GM13976 (cell line): ENCODE data around the gene NRF1.

ENCODE experiments used
- DNase-seq: peaks from one replicate; pipeline ENCODE4 v3.0.0; 2012; ENCODE audit warnings: low spot score
- in situ Hi-C: fragments of 300-500 bp; cut with MboI; formaldehyde crosslinking; loops from one replicate; pipeline ENCODE4 v1.12.0; 2022; ENCODE audit warnings: low sequenced_read_pairs, mixed read lengths, inconsistent platforms; ENCODE audit not compliant: unreplicated experiment
- TF ChIP-seq, protein P1 (sequence below): IDR thresholded peaks from 2 replicates; pipeline ENCODE4 v1.5.1; 2012; ENCODE audit warnings: borderline replicate concordance, mild to moderate bottlenecking; ENCODE audit not compliant: insufficient read depth; ENCODE audit errors: extremely low read depth, missing control alignments, control extremely low read depth

NRF1 gene

GRCh38 chr7:129644634-129645230 lies 33.2 kb downstream of the NRF1 start:
- TF ChIP-seq, protein P1, sequence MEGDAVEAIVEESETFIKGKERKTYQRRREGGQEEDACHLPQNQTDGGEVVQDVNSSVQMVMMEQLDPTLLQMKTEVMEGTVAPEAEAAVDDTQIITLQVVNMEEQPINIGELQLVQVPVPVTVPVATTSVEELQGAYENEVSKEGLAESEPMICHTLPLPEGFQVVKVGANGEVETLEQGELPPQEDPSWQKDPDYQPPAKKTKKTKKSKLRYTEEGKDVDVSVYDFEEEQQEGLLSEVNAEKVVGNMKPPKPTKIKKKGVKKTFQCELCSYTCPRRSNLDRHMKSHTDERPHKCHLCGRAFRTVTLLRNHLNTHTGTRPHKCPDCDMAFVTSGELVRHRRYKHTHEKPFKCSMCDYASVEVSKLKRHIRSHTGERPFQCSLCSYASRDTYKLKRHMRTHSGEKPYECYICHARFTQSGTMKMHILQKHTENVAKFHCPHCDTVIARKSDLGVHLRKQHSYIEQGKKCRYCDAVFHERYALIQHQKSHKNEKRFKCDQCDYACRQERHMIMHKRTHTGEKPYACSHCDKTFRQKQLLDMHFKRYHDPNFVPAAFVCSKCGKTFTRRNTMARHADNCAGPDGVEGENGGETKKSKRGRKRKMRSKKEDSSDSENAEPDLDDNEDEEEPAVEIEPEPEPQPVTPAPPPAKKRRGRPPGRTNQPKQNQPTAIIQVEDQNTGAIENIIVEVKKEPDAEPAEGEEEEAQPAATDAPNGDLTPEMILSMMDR = no peak
- DNase-seq = no peak
- in situ Hi-C loops = no loop called here

DNA sequence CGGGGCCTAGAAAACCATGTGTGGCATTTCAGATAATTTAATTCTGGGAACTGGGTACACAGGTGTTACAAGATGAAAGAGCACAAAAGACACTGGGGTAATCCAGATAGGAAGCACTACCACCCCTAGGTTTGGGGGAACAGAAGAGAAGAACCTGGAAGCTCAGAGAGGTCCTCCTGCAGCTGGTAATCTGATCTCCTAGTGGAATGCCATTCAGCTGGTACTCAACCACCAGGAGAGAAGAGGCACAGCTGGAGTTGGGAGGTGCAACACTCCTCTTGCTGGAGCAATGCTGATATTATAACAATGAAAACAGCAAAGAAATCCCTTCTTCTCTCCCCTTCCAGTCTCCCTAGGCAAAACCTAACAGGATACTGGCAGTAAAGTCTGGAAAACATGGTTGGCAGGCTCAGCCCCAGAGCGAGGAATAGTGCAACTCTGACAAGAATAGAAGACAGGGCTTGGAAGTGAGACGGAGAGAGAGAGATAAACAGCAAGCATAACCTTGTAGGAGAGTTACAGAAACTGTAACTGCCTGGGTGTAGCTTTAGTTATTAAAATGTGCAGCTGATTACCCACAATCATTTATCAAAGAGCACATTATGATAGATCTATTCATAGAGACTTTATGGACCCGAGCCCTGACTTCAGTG lies 35.0 kb downstream of the NRF1 start:
- DNase-seq = no peak
- in situ Hi-C loops = no loop called here
- TF ChIP-seq, protein P1 = no peak

- in situ Hi-C loops = no loop called here
- no peak for DNase-seq
- TF ChIP-seq, protein P1 = no peak
Measured at GRCh38 chr7:129649128-129649690, 37.7 kb downstream of the NRF1 start.

DNA sequence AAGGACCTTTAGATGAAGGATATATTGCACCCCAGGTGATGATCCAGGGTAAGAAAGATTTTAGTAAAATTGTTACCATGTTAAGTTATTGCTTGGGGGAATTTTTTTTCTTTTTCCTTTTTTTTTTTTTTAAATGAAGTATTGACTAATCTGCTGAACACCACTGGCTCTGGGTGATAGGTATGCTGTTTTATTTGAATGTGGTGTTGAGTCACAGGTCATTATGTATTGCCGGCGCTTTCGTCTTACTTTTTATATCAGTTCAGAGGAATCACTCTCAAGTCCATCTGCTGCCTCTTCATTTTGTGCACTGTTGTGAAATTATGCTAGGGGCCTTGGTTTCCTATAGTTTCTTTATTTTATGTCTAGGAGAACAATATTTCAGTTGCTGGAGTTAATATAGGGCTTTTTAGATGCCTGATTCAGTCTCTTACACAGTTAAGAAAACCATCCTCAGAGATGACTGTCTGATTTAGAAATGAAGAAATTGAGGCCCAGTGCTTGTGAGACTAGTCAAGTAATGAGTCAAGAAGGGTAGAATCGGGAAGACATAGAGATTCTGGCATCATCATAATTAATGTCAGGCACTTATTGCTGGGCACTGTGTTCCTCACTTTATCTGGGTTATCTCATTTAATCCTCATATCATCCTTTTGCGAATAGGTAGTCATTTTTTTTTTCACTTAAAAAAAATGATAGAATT lies 38.7 kb downstream of the NRF1 start:
- DNase-seq = no peak
- in situ Hi-C loops = loop anchor here (10.0 kb wide), 1 partner anchor 365 kb away; no protein-coding TSS in a partner anchor
- TF ChIP-seq, protein P1 = no peak

DNA sequence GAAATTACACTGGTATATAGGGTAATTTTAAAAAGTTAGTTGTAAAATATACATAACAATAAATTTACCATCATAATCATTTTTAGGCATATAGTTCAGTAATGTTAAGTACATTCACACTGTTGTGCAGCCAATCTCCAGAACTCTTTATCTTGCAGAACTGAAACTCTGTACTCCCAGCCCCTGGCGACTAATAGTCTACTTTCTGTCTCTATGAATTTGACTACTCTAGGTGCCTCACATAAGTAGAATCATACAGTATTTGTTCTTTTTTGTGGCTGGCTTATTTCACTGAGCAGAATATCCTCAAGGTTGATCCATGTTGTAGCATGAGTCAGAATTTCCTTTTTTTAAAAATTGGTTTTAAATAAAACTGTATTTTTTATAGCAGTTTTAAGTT lies 41.4 kb downstream of the NRF1 start:
- TF ChIP-seq, protein P1 = no peak
- no peak for DNase-seq
- in situ Hi-C loops = loop anchor here (10.0 kb wide), 1 partner anchor 362 kb away; no protein-coding TSS in a partner anchor

GRCh38 chr7:129655811-129656210 lies 44.3 kb downstream of the NRF1 start:
- in situ Hi-C loops = loop anchor here (10.0 kb wide), 1 partner anchor 359 kb away; no protein-coding TSS in a partner anchor
- TF ChIP-seq, protein P1 = no peak
- DNase-seq = no peak
